Suprapubic skin (tissue), 4 donors: ENCODE measurements around the gene ID1.

ENCODE experiments used
- CTCF ChIP-seq, 2 donors: fragments of 200-600 bp in 1 of 2; fragments of 450-650 bp in 1 of 2; sonication (generic) in 1 of 2; IDR thresholded peaks; one replicate each; pipeline ENCODE4 v1.5.1; 2016 to 2019; ENCODE audit warnings: antibody characterized with exemption in 2 of 2, mild to moderate bottlenecking in 1 of 2, moderate library complexity in 1 of 2
- POLR2A ChIP-seq, 2 donors: fragments of 450-650 bp; IDR thresholded peaks; one replicate each; pipeline ENCODE4 v1.6.1; 2017; ENCODE audit warnings: antibody characterized with exemption in 2 of 2, mild to moderate bottlenecking in 2 of 2, moderate library complexity in 2 of 2
- POLR2AphosphoS5 ChIP-seq, 3 donors: sonication (generic); formaldehyde crosslinking; IDR thresholded peaks; one replicate each; pipeline ENCODE4 v1.6.1; 2017; ENCODE audit warnings: antibody characterized with exemption in 3 of 3

GRCh38 chr20:31562241-31562640, 42.8 kb upstream of the ID1 start:
- TF ChIP-seq CTCF (IDR thresholded peaks at IDR 0.05), result no peak
- no peak for TF ChIP-seq POLR2A (IDR thresholded peaks at IDR 0.05)
- no peak for TF ChIP-seq POLR2AphosphoS5 (IDR thresholded peaks at IDR 0.05)
